ENCODE measurements around the gene OR6A2.

The OR6A2 gene

GRCh38 chr11:6794639-6795038 lies 4.8 kb downstream of the OR6A2 start:
- no peak for TF ChIP-seq CTCF (conservative IDR thresholded peaks at IDR 0.05)
- H3K27ac ChIP-seq = no peak overlapping the region

- no peak for TF ChIP-seq CTCF (conservative IDR thresholded peaks at IDR 0.05)
- H3K27ac ChIP-seq = no peak overlapping the region
These were observed 8.9 kb downstream of the OR6A2 start for GRCh38 chr11:6790546-6790945.

GRCh38 chr11:6782720-6783119 lies 16.8 kb downstream of the OR6A2 start, which contains the start of gene OR2AG1:
Gene OR2AG1, plus strand, starts transcription at chr11:6783020. Its CDS starts 2,018 bp downstream, at chr11:6785038.
- no peak for TF ChIP-seq CTCF (conservative IDR thresholded peaks at IDR 0.05)
- H3K27ac ChIP-seq = no peak within 1 kb of the TSS

- H3K27ac ChIP-seq = no peak overlapping the region
- TF ChIP-seq CTCF (conservative IDR thresholded peaks at IDR 0.05) = no peak
These were observed 18.7 kb downstream of the OR6A2 start for GRCh38 chr11:6780829-6781228.

GRCh38 chr11:6778518-6778917 lies 21.0 kb downstream of the OR6A2 start:
- no peak overlapping the region for H3K27ac ChIP-seq
- no peak for TF ChIP-seq CTCF (conservative IDR thresholded peaks at IDR 0.05)

- H3K27ac ChIP-seq = no peak within 1 kb of the TSS
- no peak for TF ChIP-seq CTCF (conservative IDR thresholded peaks at IDR 0.05)
These were observed 27.3 kb downstream of the OR6A2 start, which contains the start of gene OR2AG2 for GRCh38 chr11:6771926-6772893. Gene OR2AG2, minus strand, starts transcription at chr11:6771976. Its CDS starts 3,019 bp downstream, at chr11:6768957.

GRCh38 chr11:6757373-6757967 lies 42.0 kb downstream of the OR6A2 start:
- H3K27ac ChIP-seq = no peak overlapping the region
- peak; percentile 83 for TF ChIP-seq CTCF (conservative IDR thresholded peaks at IDR 0.05)

All from VCaP (cell line).